DMS114 treated with DMSO at 0.1 percent for 48 hours (cell line): Measurements from ENCODE around the gene C22orf31.
"Not testable (repeated sequence)": the region's sequence is repeated elsewhere in the genome, so short reads cannot be mapped to it uniquely, and the experiment has no call there.

Experiments used
- DNase-seq: peaks from one replicate; lab custom pipeline; 2025; ENCODE audit not compliant: unreplicated experiment; lab: John Stamatoyannopoulos, UW

C22orf31 gene

GRCh38 chr22:29061773-29062172 is at the start of gene C22orf31:
C22orf31 (minus strand) TSS chr22:29061831; CDS start chr22:29061792, 39 bp downstream.
- DNase-seq, result no peak

GRCh38 chr22:29110946-29111345 is 49.3 kb upstream of the C22orf31 start:
- DNase-seq, result no peak

- no peak for DNase-seq
Observed at GRCh38 chr22:29109822-29110221, 48.2 kb upstream of the C22orf31 start.

GRCh38 chr22:29108137-29108536 is 46.5 kb upstream of the C22orf31 start:
- DNase-seq, result no peak

- no peak for DNase-seq
Observed at GRCh38 chr22:29106839-29107238, 45.2 kb upstream of the C22orf31 start.

- DNase-seq, result no peak
Observed at GRCh38 chr22:29105468-29105867, 43.8 kb upstream of the C22orf31 start.

- no peak for DNase-seq
Observed at GRCh38 chr22:29103121-29103520, 41.5 kb upstream of the C22orf31 start.

GRCh38 chr22:29102300-29102699 is 40.7 kb upstream of the C22orf31 start:
- no peak for DNase-seq

- DNase-seq, result no peak
Observed at GRCh38 chr22:29098296-29098695, 36.7 kb upstream of the C22orf31 start.

- DNase-seq, result no peak
Observed at GRCh38 chr22:29096736-29097669, 35.4 kb upstream of the C22orf31 start.

- DNase-seq, result no peak
Observed at GRCh38 chr22:29095459-29095858, 33.8 kb upstream of the C22orf31 start.

GRCh38 chr22:29093501-29094300 is 32.1 kb upstream of the C22orf31 start:
- DNase-seq, result no peak

GRCh38 chr22:29093030-29093429 is 31.4 kb upstream of the C22orf31 start:
- no peak for DNase-seq

GRCh38 chr22:29092243-29092642 is 30.6 kb upstream of the C22orf31 start:
- no peak for DNase-seq

- no peak for DNase-seq
Observed at GRCh38 chr22:29090039-29090438, 28.4 kb upstream of the C22orf31 start.

GRCh38 chr22:29089507-29089906 is 27.9 kb upstream of the C22orf31 start:
- no peak for DNase-seq

GRCh38 chr22:29088809-29089208 is 27.2 kb upstream of the C22orf31 start:
- no peak for DNase-seq

GRCh38 chr22:29087012-29087411 is 25.4 kb upstream of the C22orf31 start:
- no peak for DNase-seq

GRCh38 chr22:29083933-29084591 is 22.4 kb upstream of the C22orf31 start:
- DNase-seq, result no peak

GRCh38 chr22:29083576-29083932 is 21.9 kb upstream of the C22orf31 start:
- not testable (repeated sequence) for DNase-seq

- DNase-seq, result no peak
Observed at GRCh38 chr22:29082826-29083545, 21.4 kb upstream of the C22orf31 start.
